Testis (tissue), 2 donors: ENCODE data around the gene ELFN1.

ENCODE experiments used
- CTCF ChIP-seq, 3 experiments: fragments of 450-650 bp in 2 of 3; fragments of 200-600 bp in 1 of 3; sonication (generic) in 1 of 3; IDR thresholded peaks; one replicate each; pipeline ENCODE4 v1.5.1; 2016 to 2019; ENCODE audit warnings: antibody characterized with exemption in 3 of 3, mild to moderate bottlenecking in 2 of 3, moderate library complexity in 1 of 3
- POLR2A ChIP-seq: fragments of 450-650 bp; IDR thresholded peaks from one replicate; pipeline ENCODE4 v1.6.1; 2017; ENCODE audit warnings: antibody characterized with exemption, mild to moderate bottlenecking, moderate library complexity

GRCh38 chr7:1664711-1665548 lies 5.1 kb upstream of the ELFN1 start:
- peak; percentile 50 to 90 (median 74) for TF ChIP-seq CTCF (IDR thresholded peaks at IDR 0.05)
- no peak for TF ChIP-seq POLR2A
